GM23338 (cell line): Measurements from ENCODE around the gene LITAF. TPM values are rescaled to one million over a fixed set of nuclear protein-coding genes. Genes with fewer than 3 reads are reported as not detected.

Experiments
- ATAC-seq: fragments of 200-7000 bp; cut with Tn5 transposase; 3 replicates; pipeline ENCODE4 v1.9.1; 2020
- DNase-seq: peaks from one replicate; pipeline ENCODE4 v3.0.0-alpha.2; 2015; ENCODE audit warnings: low spot score
- H2AFZ ChIP-seq: fragments of 200-600 bp; sonication (generic); 2 replicates; pipeline ENCODE4 v1.8.0; 2016; ENCODE audit warnings: antibody characterized with exemption, mild to moderate bottlenecking, moderate library complexity
- H3F3A ChIP-seq: fragments of 200-600 bp; sonication (generic); replicated peaks from 2 replicates; pipeline ENCODE4 v1.8.0; 2017; ENCODE audit warnings: antibody characterized with exemption, mixed run types, low read depth
- H3K27ac ChIP-seq: fragments of 200-600 bp; sonication (generic); 2 replicates; pipeline ENCODE4 v1.6.1; 2016; ENCODE audit warnings: low read depth
- H3K27me3 ChIP-seq: fragments of 200-600 bp; sonication (generic); 2 replicates; pipeline ENCODE4 v1.8.0; 2016; ENCODE audit warnings: mild to moderate bottlenecking, mixed run types, moderate library complexity; ENCODE audit not compliant: insufficient read depth
- H3K36me3 ChIP-seq: fragments of 200-600 bp; sonication (generic); 2 replicates; pipeline ENCODE4 v1.8.0; 2016; ENCODE audit warnings: mild to moderate bottlenecking; ENCODE audit not compliant: insufficient read depth
- H3K4me1 ChIP-seq: fragments of 200-600 bp; sonication (generic); 2 replicates; pipeline ENCODE4 v1.8.0; 2016; ENCODE audit warnings: mild to moderate bottlenecking, moderate library complexity; ENCODE audit not compliant: insufficient read depth
- H3K4me2 ChIP-seq: fragments of 200-600 bp; sonication (generic); 2 replicates; pipeline ENCODE4 v1.7.1; 2017; ENCODE audit warnings: mixed run types
- H3K4me3 ChIP-seq: fragments of 200-600 bp; sonication (generic); 2 replicates; pipeline ENCODE4 v1.6.1; 2016; ENCODE audit warnings: mixed run types
- H3K79me2 ChIP-seq: fragments of 200-600 bp; sonication (generic); replicated peaks from 2 replicates; pipeline ENCODE4 v1.8.0; 2017; ENCODE audit warnings: mild to moderate bottlenecking; ENCODE audit not compliant: insufficient read depth
- H3K9me2 ChIP-seq: fragments of 200-600 bp; sonication (generic); 2 replicates; pipeline ENCODE4 v1.8.0; 2017; ENCODE audit not compliant: insufficient read depth
- H4K20me1 ChIP-seq: fragments of 200-600 bp; sonication (generic); replicated peaks from 2 replicates; pipeline ENCODE4 v1.8.0; 2017; ENCODE audit warnings: mild to moderate bottlenecking; ENCODE audit not compliant: insufficient read depth
- H3K27ac Mint-ChIP-seq: 2 replicates; pipeline ENCODE4 v1.8.0; 2020; ENCODE audit warnings: inconsistent platforms, mild to moderate bottlenecking, moderate library complexity, mixed read lengths
- H3K27me3 Mint-ChIP-seq: 3 replicates; pipeline ENCODE4 v1.8.0; 2022; ENCODE audit warnings: low read depth, mild to moderate bottlenecking, moderate library complexity, mixed read lengths, inconsistent platforms; ENCODE audit not compliant: insufficient read depth, poor library complexity
- H3K36me3 Mint-ChIP-seq: 3 replicates; pipeline ENCODE4 v1.8.0; 2021; ENCODE audit warnings: low read depth, mild to moderate bottlenecking, inconsistent platforms, moderate library complexity, mixed read lengths
- H3K4me1 Mint-ChIP-seq: 3 replicates; pipeline ENCODE4 v1.8.0; 2020; ENCODE audit warnings: mild to moderate bottlenecking, inconsistent platforms, mixed read lengths
- H3K4me3 Mint-ChIP-seq: 3 replicates; pipeline ENCODE4 v1.8.0; 2021; ENCODE audit warnings: moderate library complexity, mild to moderate bottlenecking, inconsistent platforms, mixed read lengths
- H3K9me3 Mint-ChIP-seq: 3 replicates; pipeline ENCODE4 v1.8.0; 2020; ENCODE audit warnings: moderate library complexity, mild to moderate bottlenecking, inconsistent platforms, mixed read lengths
- CREB1 ChIP-seq: fragments of 250-450 bp; sonication (Bioruptor Pico); IDR thresholded peaks from 2 replicates; pipeline ENCODE4 v1.5.0; 2020; ENCODE audit warnings: low read depth, mild to moderate bottlenecking, moderate library complexity
- CTCF ChIP-seq, 2 experiments: fragments of 200-600 bp in 1 of 2; sonication (generic) in 1 of 2; conservative IDR thresholded peaks; 2 replicates each; pipeline versions ENCODE4 v1.5.1 to v1.6.1; 2016 to 2017; ENCODE audit warnings: antibody characterized with exemption in 2 of 2, low read depth in 2 of 2, mild to moderate bottlenecking in 2 of 2, moderate library complexity in 1 of 2
- ETS1 ChIP-seq: IDR thresholded peaks from 2 replicates; pipeline ENCODE4 v1.6.1; 2016; ENCODE audit warnings: antibody characterized with exemption
- EZH2phosphoT487 ChIP-seq: fragments of 200-600 bp; sonication (generic); IDR thresholded peaks from one replicate; pipeline ENCODE4 v1.8.1; 2018; ENCODE audit warnings: antibody characterized with exemption; ENCODE audit not compliant: unreplicated experiment
- JUNB ChIP-seq: IDR thresholded peaks from one replicate; pipeline ENCODE4 v1.6.1; 2016; ENCODE audit warnings: antibody characterized with exemption; ENCODE audit not compliant: unreplicated experiment
- NANOG ChIP-seq: IDR thresholded peaks from 2 replicates; pipeline ENCODE4 v1.6.1; 2016; ENCODE audit warnings: antibody characterized with exemption, borderline replicate concordance
- REST ChIP-seq: IDR thresholded peaks from one replicate; pipeline ENCODE4 v1.6.1; 2018; ENCODE audit warnings: antibody characterized with exemption; ENCODE audit not compliant: unreplicated experiment
- STAT1 ChIP-seq: IDR thresholded peaks from one replicate; pipeline ENCODE4 v1.6.1; 2016; ENCODE audit warnings: antibody characterized with exemption; ENCODE audit not compliant: unreplicated experiment
- ZNF114 ChIP-seq: fragments of 250-450 bp; sonication (Bioruptor Pico); IDR thresholded peaks from 2 replicates; pipeline ENCODE4 v1.5.0; 2020; ENCODE audit warnings: mild to moderate bottlenecking, moderate library complexity
- ZNF331 ChIP-seq: fragments of 250-450 bp; sonication (Bioruptor Pico); IDR thresholded peaks from 2 replicates; pipeline ENCODE4 v1.5.0; 2020; ENCODE audit warnings: low read depth, mild to moderate bottlenecking, moderate library complexity
- polyA plus RNA-seq: library from polyadenylated mRNA; unstranded; fragments of >200 nt; fragmentation: Nextera tagmentation; extraction: Ambion mirVana; gene quantifications from 2 replicates; pipeline ENCODE4 v1.2.1, GENCODE V29; 2016
- total RNA-seq: library from RNA; depleted of rRNA; stranded (reverse); fragments of >200 nt; shearing (Covaris generic); gene quantifications from 2 replicates; pipeline ENCODE4 v1.2.3, GENCODE V29; 2014

The LITAF gene
- total and polyA plus RNA-seq, 2 experiments from 2014 or later, result 131 to 158 TPM

GRCh38 chr16:11507991-11508390, 78.7 kb downstream of the LITAF start (continued):
- TF ChIP-seq REST, result no peak
- no peak for TF ChIP-seq EZH2phosphoT487
- TF ChIP-seq STAT1, result no peak
- no peak for TF ChIP-seq CREB1 (CRISPR knock-in tag)

- H3F3A ChIP-seq, result no peaks in the 10 kb centered on the region
- H2AFZ ChIP-seq, result no peak overlapping the region
- no peak overlapping the region for H3K4me3 Mint-ChIP-seq
- ATAC-seq (no peak), DNase-seq (no peak)
- H3K4me1 Mint-ChIP-seq, result peaks cover 11% of the 10 kb centered on the region
- H3K9me2 ChIP-seq, result no peaks in the 10 kb centered on the region
- H3K27me3 ChIP-seq, result no peaks in the 10 kb centered on the region
- H3K36me3 Mint-ChIP-seq, result no peaks in the 10 kb centered on the region
- TF ChIP-seq JUNB (no peak), ZNF331 (CRISPR knock-in tag) (no peak), NANOG (no peak), ETS1 (no peak)
- no peak overlapping the region for H3K4me3 ChIP-seq
- no peaks in the 10 kb centered on the region for H3K9me3 Mint-ChIP-seq
- peaks cover 4% of the 10 kb centered on the region for H3K27me3 Mint-ChIP-seq
- no peak overlapping the region for H3K27ac Mint-ChIP-seq
- H4K20me1 ChIP-seq, result no peaks in the 10 kb centered on the region
- H3K4me2 ChIP-seq, result no peak overlapping the region
- no peaks in the 10 kb centered on the region for H3K79me2 ChIP-seq
- no peaks in the 10 kb centered on the region for H3K36me3 ChIP-seq
- H3K27ac ChIP-seq, result no peak overlapping the region
- H3K4me1 ChIP-seq, result no peaks in the 10 kb centered on the region; the same call in 1 of the 2 replicates
These were observed 79.4 kb downstream of the LITAF start for GRCh38 chr16:11507350-11507749.

- no peaks in the 10 kb centered on the region for H3K36me3 Mint-ChIP-seq
- no peak overlapping the region for H3K4me3 Mint-ChIP-seq
- TF ChIP-seq ETS1, result no peak
- no peak for TF ChIP-seq CREB1 (CRISPR knock-in tag)
- TF ChIP-seq EZH2phosphoT487, result no peak
- no peak for TF ChIP-seq ZNF331 (CRISPR knock-in tag)
- no peak for TF ChIP-seq REST
- no peak for TF ChIP-seq CTCF (conservative IDR thresholded peaks at IDR 0.05; ENCODE audit: low read depth in 2 of 2)
- no peak for TF ChIP-seq STAT1
- no peak for TF ChIP-seq JUNB
- TF ChIP-seq ZNF114 (CRISPR knock-in tag), result no peak
- TF ChIP-seq NANOG, result no peak
These were observed 79.9 kb downstream of the LITAF start for GRCh38 chr16:11506741-11507305.

More at GRCh38 chr16:11506741-11507305, 79.9 kb downstream of the LITAF start:
- H3K27ac Mint-ChIP-seq, result no peak overlapping the region
- peaks cover 15% of the 10 kb centered on the region for H3K4me1 Mint-ChIP-seq
- Histone ChIP-seq H3K27ac (no peak overlapping the region), H4K20me1 (no peaks in the 10 kb centered on the region), H3K36me3 (no peaks in the 10 kb centered on the region), H3K4me2 (no peak overlapping the region), H2AFZ (peak overlapping the region; percentile 56; the same call in 1 of the 2 replicates), H3K27me3 (no peaks in the 10 kb centered on the region), H3K9me2 (no peaks in the 10 kb centered on the region), H3K4me3 (no peak overlapping the region), H3K4me1 (peaks cover 4% of the 10 kb centered on the region; the same call in 1 of the 2 replicates), H3K79me2 (no peaks in the 10 kb centered on the region), H3F3A (no peaks in the 10 kb centered on the region)
- ATAC-seq (no peak), DNase-seq (no peak)
- H3K27me3 Mint-ChIP-seq, result peaks cover 4% of the 10 kb centered on the region
- H3K9me3 Mint-ChIP-seq, result no peaks in the 10 kb centered on the region
